Cortex of kidney (tissue), 1 donor: ENCODE measurements around the gene PNKD.

Experiments
- DNase-seq: peaks from one replicate; lab custom pipeline; 2025; lab: John Stamatoyannopoulos, UW

The PNKD gene

GRCh38 chr2:218257390-218257981 lies 12.8 kb upstream of the PNKD start:
- DNase-seq, result no peak

GRCh38 chr2:218259099-218259961 lies 11.0 kb upstream of the PNKD start:
- no peak for DNase-seq

GRCh38 chr2:218260166-218260565 lies 10.2 kb upstream of the PNKD start:
- no peak for DNase-seq

- DNase-seq, result no peak
Observed at GRCh38 chr2:218260742-218261422, 9.4 kb upstream of the PNKD start, which contains the start of gene GPBAR1. TSS of gene GPBAR1 (plus strand) at chr2:218261015. CDS start at chr2:218262725, 1,710 bp downstream.

- DNase-seq, result no peak
Observed at GRCh38 chr2:218261423-218262236, 8.7 kb upstream of the PNKD start.

- DNase-seq, result no peak
Observed at GRCh38 chr2:218262237-218262600, 8.1 kb upstream of the PNKD start.

GRCh38 chr2:218262631-218263586 lies 7.4 kb upstream of the PNKD start:
- no peak for DNase-seq

- DNase-seq, result no peak
Observed at GRCh38 chr2:218263817-218264641, 6.3 kb upstream of the PNKD start.

GRCh38 chr2:218264773-218265561 lies 5.4 kb upstream of the PNKD start:
- no peak for DNase-seq

- DNase-seq, result no peak
Observed at GRCh38 chr2:218265626-218266025, 4.7 kb upstream of the PNKD start.

GRCh38 chr2:218266316-218266979 lies 3.9 kb upstream of the PNKD start:
- DNase-seq, result no peak

- DNase-seq, result no peak
Observed at GRCh38 chr2:218267259-218267658, 3.1 kb upstream of the PNKD start.

GRCh38 chr2:218270721-218271486 lies 585 bp downstream of the PNKD start:
- DNase-seq, result no peak

- DNase-seq, result no peak
Observed at GRCh38 chr2:218271487-218271797, 1.1 kb downstream of the PNKD start.

GRCh38 chr2:218271865-218272530 lies 1.7 kb downstream of the PNKD start:
- no peak for DNase-seq

- no peak for DNase-seq
Observed at GRCh38 chr2:218272531-218273212, 2.4 kb downstream of the PNKD start.
